Effector CD4-positive, alpha-beta T cell (primary cell): Measurements from ENCODE around the gene TNFSF9.
"Not testable (repeated sequence)": the region's sequence is repeated elsewhere in the genome, so short reads cannot be mapped to it uniquely, and the experiment has no call there.

ENCODE experiments used
- DNase-seq: peaks from one replicate; pipeline ENCODE4 v3.0.0-alpha.2; 2020

Gene TNFSF9

GRCh38 chr19:6532244-6532999 lies 1.6 kb downstream of the TNFSF9 start:
- no peak for DNase-seq

GRCh38 chr19:6533000-6533328 lies 2.1 kb downstream of the TNFSF9 start:
- no peak for DNase-seq

- DNase-seq: no peak
Observed at GRCh38 chr19:6533746-6534418, 3.1 kb downstream of the TNFSF9 start.

GRCh38 chr19:6534451-6535093 lies 3.7 kb downstream of the TNFSF9 start:
- DNase-seq: no peak

GRCh38 chr19:6535558-6536137 lies 4.8 kb downstream of the TNFSF9 start:
- DNase-seq: no peak

- DNase-seq: no peak
Observed at GRCh38 chr19:6539514-6539913, 8.7 kb downstream of the TNFSF9 start.

GRCh38 chr19:6540918-6541689 lies 10.3 kb downstream of the TNFSF9 start:
- no peak for DNase-seq

GRCh38 chr19:6543866-6544347 lies 13.1 kb downstream of the TNFSF9 start:
- DNase-seq: no peak

GRCh38 chr19:6550679-6551078 lies 19.9 kb downstream of the TNFSF9 start:
- DNase-seq: not testable (repeated sequence)

- DNase-seq: no peak
Observed at GRCh38 chr19:6551091-6551490, 20.3 kb downstream of the TNFSF9 start.

- peak; percentile 16 for DNase-seq
Observed at GRCh38 chr19:6551607-6552450, 21.0 kb downstream of the TNFSF9 start.

- DNase-seq: no peak
Observed at GRCh38 chr19:6556043-6556449, 25.2 kb downstream of the TNFSF9 start.

- DNase-seq: no peak
Observed at GRCh38 chr19:6556480-6557195, 25.8 kb downstream of the TNFSF9 start.

- DNase-seq: not testable (repeated sequence)
Observed at GRCh38 chr19:6562437-6562836, 31.6 kb downstream of the TNFSF9 start.

GRCh38 chr19:6564393-6564792 lies 33.6 kb downstream of the TNFSF9 start:
- no peak for DNase-seq

- DNase-seq: not testable (repeated sequence)
Observed at GRCh38 chr19:6566727-6567126, 35.9 kb downstream of the TNFSF9 start.

GRCh38 chr19:6568010-6568526 lies 37.2 kb downstream of the TNFSF9 start:
- no peak for DNase-seq

GRCh38 chr19:6568816-6569215 lies 38.0 kb downstream of the TNFSF9 start:
- no peak for DNase-seq

- DNase-seq: no peak
Observed at GRCh38 chr19:6570764-6571163, 39.9 kb downstream of the TNFSF9 start.

GRCh38 chr19:6571167-6571566 lies 40.3 kb downstream of the TNFSF9 start:
- DNase-seq: no peak

GRCh38 chr19:6572217-6572616 lies 41.4 kb downstream of the TNFSF9 start:
- DNase-seq: no peak
